ENCODE results near the gene GPATCH4. TPM values are rescaled to one million over a fixed set of nuclear protein-coding genes. Genes with fewer than 3 reads are reported as not detected.

GPATCH4 gene
- total and polyA plus RNA-seq, 12 donors, result 9.3 to 34.5 (median 13.5) TPM

GRCh38 chr1:156544592-156545102 is 56.6 kb downstream of the GPATCH4 start:
- Histone ChIP-seq H3K4me3 (no peak overlapping the region), H3K27ac (no peak overlapping the region), H3K4me1 (peaks cover 0 to 3% (median 0%) of the 10 kb centered on the region in 9 donors), H3K36me3 (peaks cover 0 to 9% (median 0%) of the 10 kb centered on the region in 9 donors), H3K9me3 (no peaks in the 10 kb centered on the region), H3K27me3 (no peaks in the 10 kb centered on the region)
- no peak for ATAC-seq
- intact Hi-C loops (cut with DNase I), result loop anchor here in 1 of 10 donors (10.0 kb wide), 1 partner anchor 160 kb away; no protein-coding TSS in a partner anchor
- no peak for TF ChIP-seq CTCF (IDR thresholded peaks at IDR 0.05)
- WGBS, 2 donors, result 96 to 100% methylated on average over 3 of the region's 3 CpGs
- DNase-seq, result no peak

Other genes with a start within 250 kb of the GPATCH4 start
- gene RHBG, start 232.3 kb downstream of the GPATCH4 start, total RNA-seq, result not detected
- not detected for gene RHBG, start 232.3 kb downstream of the GPATCH4 start, polyA plus RNA-seq
- 100 to 1,000 TPM in 4 of 10 donors, 10 to 100 TPM in 6; 81.1 to 127 (median 96.5) TPM for gene MEF2D, start 100.7 kb downstream of the GPATCH4 start, total RNA-seq
- gene MEF2D, start 100.7 kb downstream of the GPATCH4 start, polyA plus RNA-seq, result 10 to 100 TPM; 31.6 to 37.7 TPM
- gene IQGAP3, start 28.9 kb downstream of the GPATCH4 start, total RNA-seq, result 1 to 10 TPM in 3 of 10 donors, under 1 TPM in 7; 0.07 to 3.8 (median 0.39) TPM
- under 1 TPM; 0.09 to 0.22 TPM for gene IQGAP3, start 28.9 kb downstream of the GPATCH4 start, polyA plus RNA-seq
- under 1 TPM in 1 of 10 donors, not detected in 9; 0.21 TPM for gene TTC24, start 21.8 kb downstream of the GPATCH4 start, total RNA-seq
- under 1 TPM in 1 of 2 donors, not detected in 1; 0.03 TPM for gene TTC24, start 21.8 kb downstream of the GPATCH4 start, polyA plus RNA-seq
- gene NAXE, start 9.7 kb downstream of the GPATCH4 start, total RNA-seq, result 100 to 1,000 TPM in 9 of 10 donors, 10 to 100 TPM in 1; 93.1 to 134 (median 112) TPM
- 100 to 1,000 TPM in 1 of 2 donors, 10 to 100 TPM in 1; 59.8 to 103 TPM for gene NAXE, start 9.7 kb downstream of the GPATCH4 start, polyA plus RNA-seq
- gene HAPLN2, start 17.9 kb upstream of the GPATCH4 start, total RNA-seq, result 1 to 10 TPM in 3 of 10 donors, under 1 TPM in 6, not detected in 1; 0.24 to 1.7 (median 0.77) TPM
- 1 to 10 TPM; 3.0 to 6.3 TPM for gene HAPLN2, start 17.9 kb upstream of the GPATCH4 start, polyA plus RNA-seq
- under 1 TPM in 6 of 10 donors, not detected in 4; 0.14 to 0.52 (median 0.24) TPM for gene BCAN, start 40.6 kb upstream of the GPATCH4 start, total RNA-seq
- under 1 TPM; 0.20 to 0.29 TPM for gene BCAN, start 40.6 kb upstream of the GPATCH4 start, polyA plus RNA-seq
- 100 to 1,000 TPM in 9 of 10 donors, 10 to 100 TPM in 1; 84.6 to 389 (median 196) TPM for gene NES, start 75.9 kb upstream of the GPATCH4 start, total RNA-seq
- 100 to 1,000 TPM in 1 of 2 donors, 10 to 100 TPM in 1; 46.8 to 116 TPM for gene NES, start 75.9 kb upstream of the GPATCH4 start, polyA plus RNA-seq
- 1 to 10 TPM in 4 of 10 donors, under 1 TPM in 5, not detected in 1; 0.25 to 2.7 (median 0.64) TPM for gene CRABP2, start 104.1 kb upstream of the GPATCH4 start, total RNA-seq
- 1 to 10 TPM; 1.5 to 1.8 TPM for gene CRABP2, start 104.1 kb upstream of the GPATCH4 start, polyA plus RNA-seq
- gene METTL25B, start 127.0 kb upstream of the GPATCH4 start, total RNA-seq, result 10 to 100 TPM; 12.8 to 18.8 (median 15.2) TPM
- 10 to 100 TPM; 17.0 to 45.2 TPM for gene METTL25B, start 127.0 kb upstream of the GPATCH4 start, polyA plus RNA-seq
- 10 to 100 TPM; 10.5 to 17.5 (median 15.2) TPM for gene ISG20L2, start 127.3 kb upstream of the GPATCH4 start, total RNA-seq
- gene ISG20L2, start 127.3 kb upstream of the GPATCH4 start, polyA plus RNA-seq, result 10 to 100 TPM in 1 of 2 donors, 1 to 10 TPM in 1; 5.7 to 11.3 TPM
- 100 to 1,000 TPM in 2 of 10 donors, 10 to 100 TPM in 8; 70.3 to 105 (median 86.7) TPM for gene MRPL24, start 139.6 kb upstream of the GPATCH4 start, total RNA-seq
- gene MRPL24, start 139.6 kb upstream of the GPATCH4 start, polyA plus RNA-seq, result 100 to 1,000 TPM; 157 to 250 TPM
- gene HDGF, start 150.2 kb upstream of the GPATCH4 start, total RNA-seq, result 100 to 1,000 TPM; 135 to 202 (median 148) TPM
- 100 to 1,000 TPM in 1 of 2 donors, 10 to 100 TPM in 1; 69.8 to 126 TPM for gene HDGF, start 150.2 kb upstream of the GPATCH4 start, polyA plus RNA-seq
- gene PRCC, start 166.1 kb upstream of the GPATCH4 start, total RNA-seq, result 10 to 100 TPM; 32.1 to 56.9 (median 44.2) TPM
- gene PRCC, start 166.1 kb upstream of the GPATCH4 start, polyA plus RNA-seq, result 10 to 100 TPM; 40.6 to 53.4 TPM
- 1 to 10 TPM in 3 of 10 donors, under 1 TPM in 6, not detected in 1; 0.50 to 4.4 (median 0.80) TPM for gene SH2D2A, start 215.4 kb upstream of the GPATCH4 start, total RNA-seq
- 1 to 10 TPM in 1 of 2 donors, under 1 TPM in 1; 0.96 to 1.0 TPM for gene SH2D2A, start 215.4 kb upstream of the GPATCH4 start, polyA plus RNA-seq